ENCODE results near the gene TTLL6. TPM values are rescaled to one million over a fixed set of nuclear protein-coding genes. Genes with fewer than 3 reads are reported as not detected.

Gene TTLL6
- total RNA-seq, 4 donors from 2014 or later, result not detected

DNA sequence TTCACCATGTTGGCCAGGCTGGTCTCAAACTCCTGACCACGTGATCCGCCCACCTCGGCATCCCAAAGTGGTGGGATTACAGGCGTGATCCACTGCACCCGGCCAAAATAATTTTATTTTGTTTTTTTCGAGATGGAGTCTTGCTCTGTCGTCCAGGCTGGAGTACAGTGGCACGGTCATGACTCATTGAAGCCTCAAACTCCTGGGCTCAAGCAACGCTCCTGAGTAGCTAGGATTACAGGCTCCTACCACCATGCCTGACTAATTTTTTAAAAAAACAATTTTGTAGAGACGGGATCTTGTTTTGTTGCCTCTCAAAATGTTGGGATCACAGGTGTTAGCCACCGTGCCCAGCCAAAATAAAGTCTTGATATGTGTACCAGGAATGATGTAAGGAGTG lies 2.4 kb upstream of the TTLL6 start:
- no peak for DNase-seq (ENCODE audit: low spot score in 2 of 2)
- WGBS, 2 donors, result 83 to 90% methylated on average over 11 of the region's 11 CpGs
- H3K4me3 ChIP-seq (ENCODE audit: low read depth, poor library complexity, severe bottlenecking), result no peak overlapping the region
- TF ChIP-seq POLR2A (IDR thresholded peaks at IDR 0.05) (no peak), CTCF (IDR thresholded peaks at IDR 0.05) (no peak)
- intact Hi-C loops (cut with DNase I; ENCODE audit: low total_unique reads), result loop anchor here (5.0 kb wide), 1 partner anchor 63 kb away; no protein-coding TSS in a partner anchor

DNA sequence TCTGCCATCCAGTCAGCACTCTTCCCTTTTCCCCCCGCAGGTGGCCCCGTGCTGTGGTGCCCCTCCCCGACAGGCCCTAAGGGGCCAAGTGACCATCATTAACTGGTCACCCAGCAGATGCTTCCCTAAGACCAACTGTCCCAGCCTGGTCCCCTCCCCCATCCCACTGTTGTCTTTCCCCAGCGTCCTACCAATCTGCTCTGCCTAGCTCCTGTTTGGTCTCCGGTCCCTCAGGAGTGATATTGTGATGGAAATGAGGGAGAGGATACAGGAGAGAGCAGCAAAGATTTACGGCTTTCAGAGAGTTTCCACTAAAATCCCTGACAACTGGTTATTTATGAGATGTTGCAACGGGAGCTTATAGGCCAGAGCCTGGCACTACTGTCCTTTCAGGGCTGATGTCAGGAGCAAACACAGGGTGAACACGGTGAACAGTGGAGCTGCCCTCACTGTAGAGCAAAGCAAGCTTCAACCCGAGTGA lies 1.4 kb upstream of the TTLL6 start:
- H3K4me3 ChIP-seq (ENCODE audit: low read depth, poor library complexity, severe bottlenecking), result no peak overlapping the region
- intact Hi-C loops (cut with DNase I; ENCODE audit: low total_unique reads), result loop anchor here (5.0 kb wide), 1 partner anchor 64 kb away; no protein-coding TSS in a partner anchor
- 48 to 60% methylated on average over 9 of the region's 9 CpGs for WGBS, 2 donors
- no peak for DNase-seq (ENCODE audit: low spot score in 2 of 2)
- TF ChIP-seq POLR2A (IDR thresholded peaks at IDR 0.05) (no peak), CTCF (IDR thresholded peaks at IDR 0.05) (no peak)

DNA sequence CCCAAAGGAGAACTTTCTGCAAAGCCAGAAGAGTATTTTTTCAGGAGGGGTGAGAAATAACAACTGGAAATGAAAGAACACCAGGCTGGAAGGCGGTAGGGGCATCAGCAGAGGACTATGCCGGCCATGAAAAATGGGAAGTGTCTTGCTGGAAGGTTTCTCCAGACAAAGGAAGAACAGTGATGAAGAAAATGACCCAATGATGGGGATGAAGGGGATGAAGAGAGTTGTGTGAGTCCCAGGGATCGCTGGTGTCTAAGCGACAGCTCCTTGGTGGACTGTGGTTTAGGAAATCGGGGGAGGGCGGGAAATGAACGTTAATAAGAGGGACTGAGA lies 623 bp downstream of the TTLL6 start:
- 6 to 7% methylated on average over 7 of the region's 7 CpGs for WGBS, 2 donors
- intact Hi-C loops (cut with DNase I; ENCODE audit: low total_unique reads), result loop anchor here (5.0 kb wide), 1 partner anchor 66 kb away; no protein-coding TSS in a partner anchor
- H3K4me3 ChIP-seq (ENCODE audit: low read depth, poor library complexity, severe bottlenecking), result no peak overlapping the region
- no peak for TF ChIP-seq POLR2A (IDR thresholded peaks at IDR 0.05)
- TF ChIP-seq CTCF (IDR thresholded peaks at IDR 0.05), result no peak
- no peak for DNase-seq (ENCODE audit: low spot score in 2 of 2)

DNA sequence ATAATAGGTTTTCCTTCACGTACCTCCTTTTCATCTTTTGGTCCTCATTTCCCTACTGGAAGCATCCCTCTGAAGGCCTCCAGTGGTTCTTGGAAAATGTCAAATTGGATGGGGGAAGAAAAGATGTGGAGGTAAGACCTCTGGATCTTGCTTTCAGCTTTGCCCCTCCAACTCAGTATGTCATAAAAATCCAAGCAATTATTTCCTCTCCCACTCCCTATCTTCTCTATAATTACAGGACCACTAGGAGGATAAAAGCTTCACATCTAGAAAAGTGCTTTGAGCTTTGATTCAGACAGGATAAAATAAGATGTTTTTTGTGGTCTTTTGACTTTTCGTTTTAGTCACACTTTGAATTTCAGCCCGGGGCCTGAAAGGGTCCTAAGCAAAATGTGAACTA lies 1.7 kb downstream of the TTLL6 start:
- TF ChIP-seq POLR2A (IDR thresholded peaks at IDR 0.05), result no peak
- TF ChIP-seq CTCF (IDR thresholded peaks at IDR 0.05), result no peak
- no peak for DNase-seq (ENCODE audit: low spot score in 2 of 2)
- WGBS, 2 donors, result 60 to 62% methylated on average over 3 of the region's 3 CpGs
- H3K4me3 ChIP-seq (ENCODE audit: low read depth, poor library complexity, severe bottlenecking), result no peak overlapping the region
- intact Hi-C loops (cut with DNase I; ENCODE audit: low total_unique reads), result loop anchor here (5.0 kb wide), 1 partner anchor 67 kb away; no protein-coding TSS in a partner anchor

DNA sequence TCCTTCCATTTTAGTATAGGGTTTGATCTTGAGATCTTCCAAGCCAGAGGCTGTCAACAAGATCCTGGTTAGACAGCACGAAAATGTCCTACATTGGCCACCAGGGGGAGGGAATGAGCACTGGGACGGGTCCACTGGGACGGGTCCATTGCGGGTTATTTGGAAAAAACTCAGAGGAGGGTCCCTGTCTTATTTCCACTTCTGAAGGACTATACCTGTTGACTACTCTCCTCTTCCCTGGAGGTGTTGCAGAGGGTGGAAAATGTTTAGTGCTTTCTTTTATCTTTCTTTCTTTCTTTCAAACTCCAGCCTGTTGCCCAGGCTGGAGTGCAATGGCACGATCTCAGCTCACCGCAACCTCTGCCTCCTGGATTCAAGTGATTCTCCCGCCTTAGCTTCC lies 2.5 kb downstream of the TTLL6 start:
- H3K4me3 ChIP-seq (ENCODE audit: low read depth, poor library complexity, severe bottlenecking), result no peak overlapping the region
- TF ChIP-seq CTCF (IDR thresholded peaks at IDR 0.05) (peak in 1 of 3 donors; percentile 35), POLR2A (IDR thresholded peaks at IDR 0.05) (no peak)
- intact Hi-C loops (cut with DNase I; ENCODE audit: low total_unique reads), result no loop called here
- DNase-seq (ENCODE audit: low spot score in 2 of 2), result no peak
- 28 to 31% methylated on average over 7 of the region's 7 CpGs for WGBS, 2 donors

- 77 to 81% methylated on average over 3 of the region's 3 CpGs for WGBS, 2 donors
- H3K4me3 ChIP-seq (ENCODE audit: low read depth, poor library complexity, severe bottlenecking), result no peak overlapping the region
- no peak for DNase-seq (ENCODE audit: low spot score in 2 of 2)
- intact Hi-C loops (cut with DNase I; ENCODE audit: low total_unique reads), result no loop called here
- TF ChIP-seq CTCF (IDR thresholded peaks at IDR 0.05) (no peak), POLR2A (IDR thresholded peaks at IDR 0.05) (no peak)
Observed at GRCh38 chr17:48812001-48812400, 5.0 kb downstream of the TTLL6 start.
